8988T (cell line): ENCODE results near the gene VPS50.
"Not testable (repeated sequence)": the region's sequence is repeated elsewhere in the genome, so short reads cannot be mapped to it uniquely, and the experiment has no call there.

Source experiments
- DNase-seq: peaks from one replicate; pipeline ENCODE4 v3.0.0; 2011

VPS50 gene

GRCh38 chr7:93350338-93350737 lies 118.2 kb downstream of the VPS50 start:
- DNase-seq: no peak

- no peak for DNase-seq
Measured at GRCh38 chr7:93352881-93353280, 120.7 kb downstream of the VPS50 start.

- DNase-seq: no peak
Measured at GRCh38 chr7:93354815-93355214, 122.6 kb downstream of the VPS50 start.

GRCh38 chr7:93359520-93360198 lies 127.5 kb downstream of the VPS50 start:
- DNase-seq: no peak

GRCh38 chr7:93361853-93362252 lies 129.7 kb downstream of the VPS50 start:
- DNase-seq: no peak

GRCh38 chr7:93364806-93365205 lies 132.6 kb downstream of the VPS50 start:
- no peak for DNase-seq

GRCh38 chr7:93365341-93365740 lies 133.2 kb downstream of the VPS50 start:
- DNase-seq: no peak

GRCh38 chr7:93366816-93367215 lies 134.7 kb downstream of the VPS50 start:
- DNase-seq: no peak

- DNase-seq: no peak
Measured at GRCh38 chr7:93367254-93367653, 135.1 kb downstream of the VPS50 start.

GRCh38 chr7:93370937-93371336 lies 138.8 kb downstream of the VPS50 start:
- DNase-seq: not testable (repeated sequence)

- no peak for DNase-seq
Measured at GRCh38 chr7:93373537-93373936, 141.4 kb downstream of the VPS50 start.

- no peak for DNase-seq
Measured at GRCh38 chr7:93374345-93374940, 142.3 kb downstream of the VPS50 start.

- DNase-seq: no peak
Measured at GRCh38 chr7:93375603-93376002, 143.4 kb downstream of the VPS50 start.

- no peak for DNase-seq
Measured at GRCh38 chr7:93378131-93378760, 146.1 kb downstream of the VPS50 start.

- no peak for DNase-seq
Measured at GRCh38 chr7:93382362-93382761, 150.2 kb downstream of the VPS50 start.

- DNase-seq: no peak
Measured at GRCh38 chr7:93390660-93391059, 158.5 kb downstream of the VPS50 start.

GRCh38 chr7:93392984-93393383 lies 160.8 kb downstream of the VPS50 start:
- no peak for DNase-seq

GRCh38 chr7:93399642-93400041 lies 167.5 kb downstream of the VPS50 start:
- DNase-seq: no peak

- no peak for DNase-seq
Measured at GRCh38 chr7:93402944-93403343, 170.8 kb downstream of the VPS50 start.

GRCh38 chr7:93407239-93407638 lies 175.1 kb downstream of the VPS50 start:
- no peak for DNase-seq

- no peak for DNase-seq
Measured at GRCh38 chr7:93409324-93409723, 177.2 kb downstream of the VPS50 start.
